IMR-90 (cell line): Measurements from ENCODE around the gene CD34.

Source experiments
- CEBPB ChIP-seq: IDR thresholded peaks from 2 replicates; pipeline ENCODE4 v1.6.1; 2012; ENCODE audit warnings: low read depth, low read length, improper control_type of control experiment
- CHD1 ChIP-seq: IDR thresholded peaks from 2 replicates; pipeline ENCODE4 v1.6.1; 2012; ENCODE audit warnings: low read depth, low read length, improper control_type of control experiment
- CTCF ChIP-seq: conservative IDR thresholded peaks from 2 replicates; pipeline ENCODE4 v1.5.1; 2012; ENCODE audit warnings: mild to moderate bottlenecking, low read depth, low read length, improper control_type of control experiment
- FOS ChIP-seq: fragments of 150-350 bp; IDR thresholded peaks from 2 replicates; pipeline ENCODE4 v1.6.1; 2016; ENCODE audit warnings: low read depth, low read length
- MAFK ChIP-seq: IDR thresholded peaks from 2 replicates; pipeline ENCODE4 v1.6.1; 2012; ENCODE audit warnings: low read depth, low read length, improper control_type of control experiment
- MXI1 ChIP-seq: IDR thresholded peaks from 2 replicates; pipeline ENCODE4 v1.6.1; 2012; ENCODE audit warnings: low read depth, mild to moderate bottlenecking, low read length, moderate library complexity, borderline replicate concordance
- NFE2L2 ChIP-seq: fragments of 150-350 bp; IDR thresholded peaks from 2 replicates; pipeline ENCODE4 v1.6.1; 2016; ENCODE audit warnings: low read depth, mild to moderate bottlenecking, low read length
- POLR2A ChIP-seq: IDR thresholded peaks from 2 replicates; pipeline ENCODE4 v1.6.1; 2012; ENCODE audit warnings: mild to moderate bottlenecking, low read depth, low read length
- RAD21 ChIP-seq: IDR thresholded peaks from 2 replicates; pipeline ENCODE4 v1.6.1; 2012; ENCODE audit warnings: low read length, improper control_type of control experiment
- RCOR1 ChIP-seq: IDR thresholded peaks from 2 replicates; pipeline ENCODE4 v1.6.1; 2012; ENCODE audit warnings: mild to moderate bottlenecking, low read length, improper control_type of control experiment; ENCODE audit not compliant: insufficient replicate concordance
- RFX5 ChIP-seq: IDR thresholded peaks from 2 replicates; pipeline ENCODE4 v1.8.0; 2012; ENCODE audit warnings: low read depth, mild to moderate bottlenecking, low read length, moderate library complexity
- TF ChIP-seq, protein P1 (sequence below): fragments of 150-350 bp; IDR thresholded peaks from 2 replicates; pipeline ENCODE4 v1.6.1; 2017; ENCODE audit warnings: mild to moderate bottlenecking, antibody characterized with exemption, low read length, low read depth
- TF ChIP-seq, protein P2 (sequence below): fragments of 150-350 bp; IDR thresholded peaks from 2 replicates; pipeline ENCODE4 v1.6.1; 2016; ENCODE audit warnings: low read depth, mild to moderate bottlenecking, low read length, moderate library complexity, borderline replicate concordance

- TF ChIP-seq CTCF (no peak), POLR2A (no peak), MAFK (no peak), CEBPB (no peak), MXI1 (no peak), NFE2L2 (no peak), CHD1 (no peak), RFX5 (no peak), FOS (no peak), RAD21 (no peak), RCOR1 (no peak)
- TF ChIP-seq, protein P1, sequence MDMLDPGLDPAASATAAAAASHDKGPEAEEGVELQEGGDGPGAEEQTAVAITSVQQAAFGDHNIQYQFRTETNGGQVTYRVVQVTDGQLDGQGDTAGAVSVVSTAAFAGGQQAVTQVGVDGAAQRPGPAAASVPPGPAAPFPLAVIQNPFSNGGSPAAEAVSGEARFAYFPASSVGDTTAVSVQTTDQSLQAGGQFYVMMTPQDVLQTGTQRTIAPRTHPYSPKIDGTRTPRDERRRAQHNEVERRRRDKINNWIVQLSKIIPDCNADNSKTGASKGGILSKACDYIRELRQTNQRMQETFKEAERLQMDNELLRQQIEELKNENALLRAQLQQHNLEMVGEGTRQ = no peak
- TF ChIP-seq, protein P2, sequence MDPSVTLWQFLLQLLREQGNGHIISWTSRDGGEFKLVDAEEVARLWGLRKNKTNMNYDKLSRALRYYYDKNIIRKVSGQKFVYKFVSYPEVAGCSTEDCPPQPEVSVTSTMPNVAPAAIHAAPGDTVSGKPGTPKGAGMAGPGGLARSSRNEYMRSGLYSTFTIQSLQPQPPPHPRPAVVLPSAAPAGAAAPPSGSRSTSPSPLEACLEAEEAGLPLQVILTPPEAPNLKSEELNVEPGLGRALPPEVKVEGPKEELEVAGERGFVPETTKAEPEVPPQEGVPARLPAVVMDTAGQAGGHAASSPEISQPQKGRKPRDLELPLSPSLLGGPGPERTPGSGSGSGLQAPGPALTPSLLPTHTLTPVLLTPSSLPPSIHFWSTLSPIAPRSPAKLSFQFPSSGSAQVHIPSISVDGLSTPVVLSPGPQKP = no peak
Measured at GRCh38 chr1:207883660-207884250, 27.2 kb downstream of the CD34 start.
